MG63 (cell line): ENCODE results near the gene AFAP1. TPM values are rescaled to one million over a fixed set of nuclear protein-coding genes. Genes with fewer than 3 reads are reported as not detected.

ENCODE experiments used
- DNase-seq: peaks from one replicate; pipeline ENCODE4 v3.0.0-alpha.2; 2020
- H3K27me3 ChIP-seq: fragments of 250-450 bp; sonication (Bioruptor Pico); 2 replicates; pipeline ENCODE4 v1.5.1; 2020; ENCODE audit warnings: mild to moderate bottlenecking, moderate library complexity
- H3K36me3 ChIP-seq: fragments of 250-450 bp; sonication (Bioruptor Pico); 2 replicates; pipeline ENCODE4 v1.5.1; 2020; ENCODE audit warnings: mild to moderate bottlenecking, moderate library complexity
- H3K4me3 ChIP-seq: fragments of 250-450 bp; sonication (Bioruptor Pico); 2 replicates; pipeline ENCODE4 v1.5.1; 2020; ENCODE audit warnings: mild to moderate bottlenecking, moderate library complexity
- H3K9me3 ChIP-seq: fragments of 250-450 bp; sonication (Bioruptor Pico); 2 replicates; pipeline ENCODE4 v1.5.1; 2020; ENCODE audit warnings: mild to moderate bottlenecking, moderate library complexity
- total RNA-seq: library from RNA; depleted of rRNA; stranded (reverse); fragments of >200 nt; shearing (Covaris generic); gene quantifications from 2 replicates; pipeline ENCODE4 v1.2.3, GENCODE V29; 2014; ENCODE audit warnings: low replicate concordance

The AFAP1 gene
- total RNA-seq, 1 experiment from 2014 or later = 30.0 TPM

DNA sequence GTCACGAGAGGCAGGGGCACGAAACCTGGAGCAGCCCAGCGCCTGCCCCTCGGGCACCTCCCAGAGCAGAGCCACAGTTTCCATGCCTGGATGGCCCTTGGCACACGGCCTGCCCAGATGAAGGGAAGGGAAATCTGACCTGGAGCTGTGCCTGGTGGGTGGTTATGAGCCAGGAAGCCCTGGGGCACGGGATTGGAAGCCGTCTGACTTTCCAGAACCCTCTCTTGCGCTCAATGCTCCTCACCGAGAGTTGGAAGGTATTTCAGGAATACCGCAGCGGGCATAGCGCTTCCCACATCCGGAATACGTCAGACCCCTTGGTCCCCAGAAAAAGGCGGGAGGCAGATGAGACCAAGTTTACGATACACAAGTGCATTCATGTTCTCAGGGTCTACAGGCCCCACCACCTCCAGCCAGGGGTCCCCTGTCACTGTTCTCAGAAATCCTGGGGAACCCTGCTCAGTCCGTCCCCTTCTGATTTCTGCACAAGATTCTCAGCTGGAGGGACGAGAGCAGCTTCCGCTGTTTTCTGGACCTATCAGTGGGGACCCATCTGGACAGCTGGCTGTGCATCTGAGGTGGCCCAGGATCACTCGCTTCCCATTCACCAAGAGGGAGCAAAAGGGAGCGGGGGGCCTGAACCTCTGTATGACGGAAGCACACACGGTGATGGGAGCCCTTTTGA lies 172.9 kb downstream of the AFAP1 start:
- no peak overlapping the region for H3K4me3 ChIP-seq
- H3K9me3 ChIP-seq = no peaks in the 10 kb centered on the region
- peaks cover 13% of the 10 kb centered on the region for H3K36me3 ChIP-seq
- no peaks in the 10 kb centered on the region for H3K27me3 ChIP-seq
- no peak for DNase-seq

DNA sequence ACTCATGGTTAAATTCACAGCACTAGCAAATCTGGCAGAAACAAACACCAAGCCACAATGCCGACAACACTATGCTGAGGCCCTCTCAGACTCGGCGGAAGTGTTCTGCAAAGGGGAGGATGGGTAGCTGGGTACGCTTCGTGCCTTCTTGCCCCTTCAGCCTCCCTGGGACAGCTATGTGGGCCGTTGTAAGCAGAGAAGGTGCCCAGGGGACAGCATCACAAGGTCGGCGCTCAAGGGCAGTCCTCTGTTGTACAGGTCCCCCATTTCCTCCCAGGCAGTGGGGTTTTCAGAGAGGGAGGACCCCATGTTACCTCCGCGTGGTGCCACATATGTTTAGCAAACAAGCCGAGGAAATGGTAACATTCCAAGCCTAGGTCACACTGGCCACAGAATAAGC lies 173.6 kb downstream of the AFAP1 start:
- H3K27me3 ChIP-seq = no peaks in the 10 kb centered on the region
- no peak for DNase-seq
- no peak overlapping the region for H3K4me3 ChIP-seq
- peaks cover 18% of the 10 kb centered on the region for H3K36me3 ChIP-seq
- no peaks in the 10 kb centered on the region for H3K9me3 ChIP-seq

- Histone ChIP-seq H3K9me3 (no peaks in the 10 kb centered on the region), H3K36me3 (peaks cover 23% of the 10 kb centered on the region), H3K4me3 (no peak overlapping the region), H3K27me3 (no peaks in the 10 kb centered on the region)
- no peak for DNase-seq
Measured at GRCh38 chr4:7765666-7766065, 174.0 kb downstream of the AFAP1 start.

GRCh38 chr4:7764466-7764865 lies 175.2 kb downstream of the AFAP1 start:
- DNase-seq = no peak
- Histone ChIP-seq H3K27me3 (no peaks in the 10 kb centered on the region), H3K9me3 (no peaks in the 10 kb centered on the region), H3K4me3 (no peak overlapping the region), H3K36me3 (peaks cover 23% of the 10 kb centered on the region)

- no peak for DNase-seq
- Histone ChIP-seq H3K9me3 (no peaks in the 10 kb centered on the region), H3K27me3 (no peaks in the 10 kb centered on the region), H3K4me3 (no peak overlapping the region), H3K36me3 (peaks cover 20% of the 10 kb centered on the region)
Measured at GRCh38 chr4:7763788-7764187, 175.9 kb downstream of the AFAP1 start.

GRCh38 chr4:7763106-7763505 lies 176.6 kb downstream of the AFAP1 start:
- Histone ChIP-seq H3K4me3 (no peak overlapping the region), H3K9me3 (no peaks in the 10 kb centered on the region), H3K36me3 (peaks cover 16% of the 10 kb centered on the region), H3K27me3 (no peaks in the 10 kb centered on the region)
- DNase-seq = no peak

DNA sequence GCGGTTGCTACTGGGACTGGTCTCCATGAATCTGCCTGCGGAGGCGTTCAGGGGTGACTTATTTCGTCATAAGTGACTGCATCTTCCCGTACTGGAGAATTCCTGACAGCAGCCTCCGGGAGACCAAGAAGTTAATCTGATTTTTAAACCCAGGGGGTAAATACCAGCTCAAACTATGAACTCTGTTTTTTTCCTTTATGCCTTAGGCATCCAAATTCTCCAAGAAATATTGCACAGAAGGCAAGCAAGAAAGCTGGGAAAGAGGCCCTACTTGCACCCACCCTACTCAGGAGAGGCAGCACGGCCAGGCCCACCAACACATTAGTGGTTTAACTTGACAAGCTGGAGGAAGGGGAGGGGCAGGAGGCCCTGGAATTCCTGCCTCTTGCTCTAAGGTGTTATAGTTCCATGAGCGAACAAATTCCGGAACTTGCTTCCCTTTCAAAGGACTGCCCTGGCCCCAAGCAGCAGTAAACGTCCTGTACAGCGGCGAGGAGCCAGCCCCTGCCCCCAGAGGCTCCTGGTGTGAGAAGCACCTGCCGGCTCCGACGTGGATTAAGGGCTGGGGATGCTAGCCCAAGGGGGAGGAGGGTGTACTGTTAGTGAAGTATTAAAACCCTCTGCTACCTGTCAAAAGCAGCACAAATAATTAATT lies 177.2 kb downstream of the AFAP1 start:
- H3K36me3 ChIP-seq = peaks cover 14% of the 10 kb centered on the region
- no peaks in the 10 kb centered on the region for H3K27me3 ChIP-seq
- no peaks in the 10 kb centered on the region for H3K9me3 ChIP-seq
- no peak overlapping the region for H3K4me3 ChIP-seq
- DNase-seq = no peak

- Histone ChIP-seq H3K36me3 (peaks cover 14% of the 10 kb centered on the region), H3K9me3 (no peaks in the 10 kb centered on the region), H3K4me3 (no peak overlapping the region), H3K27me3 (no peaks in the 10 kb centered on the region)
- no peak for DNase-seq
Measured at GRCh38 chr4:7761720-7762119, 177.9 kb downstream of the AFAP1 start.

DNA sequence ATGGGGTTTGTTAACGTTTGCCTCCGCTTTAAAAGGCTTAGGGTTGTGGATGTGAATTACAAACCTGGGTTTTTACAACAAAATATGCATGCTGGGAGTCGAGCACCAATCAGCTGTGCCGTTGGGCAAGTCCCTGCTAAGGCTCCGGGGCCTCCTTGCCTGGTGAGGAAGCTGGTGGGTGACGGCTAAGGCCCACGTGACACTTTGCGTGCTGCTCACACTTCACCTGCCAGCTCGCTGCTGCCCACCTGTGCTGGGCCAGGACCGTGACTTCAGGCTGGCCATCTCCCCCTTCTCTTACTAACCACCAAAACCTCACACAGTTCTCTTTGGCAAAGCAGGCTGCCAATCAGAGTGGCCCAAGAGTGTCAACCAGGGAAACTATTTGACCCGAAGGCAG lies 178.3 kb downstream of the AFAP1 start:
- H3K36me3 ChIP-seq = peaks cover 14% of the 10 kb centered on the region
- no peaks in the 10 kb centered on the region for H3K27me3 ChIP-seq
- H3K4me3 ChIP-seq = no peak overlapping the region
- no peak for DNase-seq
- no peaks in the 10 kb centered on the region for H3K9me3 ChIP-seq

GRCh38 chr4:7760706-7761105 lies 179.0 kb downstream of the AFAP1 start:
- H3K36me3 ChIP-seq = peaks cover 14% of the 10 kb centered on the region

GRCh38 chr4:7760228-7760627 lies 179.4 kb downstream of the AFAP1 start:
- no peaks in the 10 kb centered on the region for H3K27me3 ChIP-seq
- no peaks in the 10 kb centered on the region for H3K9me3 ChIP-seq
- no peak for DNase-seq
- H3K36me3 ChIP-seq = peaks cover 14% of the 10 kb centered on the region
- H3K4me3 ChIP-seq = no peak overlapping the region

More at GRCh38 chr4:7760706-7761105, 179.0 kb downstream of the AFAP1 start:
- no peak overlapping the region for H3K4me3 ChIP-seq
- no peaks in the 10 kb centered on the region for H3K9me3 ChIP-seq
- DNase-seq = no peak
- H3K27me3 ChIP-seq = no peaks in the 10 kb centered on the region

GRCh38 chr4:7759635-7760034 lies 180.0 kb downstream of the AFAP1 start:
- peaks cover 14% of the 10 kb centered on the region for H3K36me3 ChIP-seq
- H3K4me3 ChIP-seq = no peak overlapping the region
- H3K9me3 ChIP-seq = no peaks in the 10 kb centered on the region
- DNase-seq = no peak
- H3K27me3 ChIP-seq = no peaks in the 10 kb centered on the region

- no peaks in the 10 kb centered on the region for H3K9me3 ChIP-seq
- H3K4me3 ChIP-seq = no peak overlapping the region
- H3K36me3 ChIP-seq = peaks cover 14% of the 10 kb centered on the region
- no peaks in the 10 kb centered on the region for H3K27me3 ChIP-seq
- no peak for DNase-seq
Measured at GRCh38 chr4:7759216-7759615, 180.4 kb downstream of the AFAP1 start.

DNA sequence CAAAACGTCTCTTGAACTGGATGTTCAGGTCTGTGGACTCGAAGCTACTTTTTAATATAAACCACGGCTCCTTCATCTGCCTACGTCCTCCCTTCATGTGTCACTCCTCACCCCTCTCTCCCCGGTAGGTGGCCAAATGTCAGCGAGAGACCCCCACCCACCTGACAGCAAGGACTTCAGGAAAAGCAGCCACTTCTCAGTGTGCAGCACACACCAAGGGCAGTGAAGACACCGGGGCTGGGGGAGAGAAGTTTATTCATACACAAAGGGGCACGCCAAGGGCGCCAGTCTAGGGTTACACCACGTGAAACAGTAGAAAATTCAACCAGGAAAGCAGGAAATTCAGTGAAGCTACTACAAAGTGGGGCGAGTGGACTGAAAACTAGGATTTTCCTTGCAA lies 181.2 kb downstream of the AFAP1 start:
- Histone ChIP-seq H3K27me3 (no peaks in the 10 kb centered on the region), H3K4me3 (no peak overlapping the region), H3K9me3 (no peaks in the 10 kb centered on the region), H3K36me3 (peaks cover 14% of the 10 kb centered on the region)
- no peak for DNase-seq

DNA sequence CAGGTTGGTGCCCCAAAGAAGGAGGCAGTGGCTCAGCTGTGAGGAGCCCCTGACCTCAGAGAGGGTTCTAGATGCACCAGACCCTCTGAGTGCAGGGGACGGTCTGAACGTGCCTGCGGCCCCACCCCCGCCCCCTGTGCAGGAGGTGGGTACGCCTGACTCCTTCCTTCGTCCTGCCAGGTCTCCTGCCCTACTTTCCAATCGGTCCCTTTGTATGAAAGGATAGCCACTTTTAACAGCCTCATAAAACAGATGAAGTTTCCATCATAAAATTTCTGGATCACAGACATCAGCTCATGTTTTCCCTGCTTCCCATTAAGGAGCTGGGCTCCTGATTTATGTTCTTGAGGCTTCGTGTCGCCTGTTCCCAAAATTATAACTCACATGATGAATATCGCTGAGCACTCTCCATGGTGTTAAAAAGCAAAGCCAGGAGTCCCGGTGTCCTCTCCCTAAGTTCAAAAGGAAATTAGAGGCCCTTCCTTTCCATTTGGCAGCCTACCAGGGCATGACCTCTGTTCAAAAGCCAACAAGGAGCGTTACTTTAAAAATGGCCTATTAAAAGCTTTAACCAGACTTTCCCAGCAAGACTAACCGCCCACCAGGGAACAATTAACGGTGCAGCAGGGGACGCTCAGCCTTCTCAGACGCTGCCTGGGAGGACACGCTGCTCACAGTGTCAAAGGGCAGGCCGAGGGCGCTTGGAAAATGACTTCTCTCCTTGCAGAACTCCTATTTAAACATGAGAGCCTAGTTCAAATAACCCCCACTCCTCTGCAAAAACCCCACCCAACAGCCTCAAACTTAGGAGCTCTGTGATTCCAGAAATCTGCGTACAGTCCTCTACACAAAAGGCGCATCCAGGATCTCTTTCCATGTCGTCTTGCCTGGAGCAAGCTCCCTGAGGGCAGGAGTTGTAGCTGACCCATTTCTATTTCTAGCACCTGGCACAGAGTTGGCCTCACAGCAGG lies 181.9 kb downstream of the AFAP1 start:
- Histone ChIP-seq H3K4me3 (no peak overlapping the region), H3K36me3 (peaks cover 14% of the 10 kb centered on the region)

GRCh38 chr4:7756561-7757355 lies 182.9 kb downstream of the AFAP1 start:
- Histone ChIP-seq H3K27me3 (no peaks in the 10 kb centered on the region), H3K4me3 (no peak overlapping the region), H3K36me3 (peaks cover 11% of the 10 kb centered on the region), H3K9me3 (no peaks in the 10 kb centered on the region)
- DNase-seq = no peak

More for the DNA sequence above, 181.9 kb downstream of the AFAP1 start:
- no peak for DNase-seq
- H3K27me3 ChIP-seq = no peaks in the 10 kb centered on the region
- no peaks in the 10 kb centered on the region for H3K9me3 ChIP-seq
